Measurements from ENCODE around the gene WRNIP1.
A peak's percentile ranks its signal among the peaks of the same experiment; 100 is the strongest.
"Not testable (repeated sequence)": the region's sequence is repeated elsewhere in the genome, so short reads cannot be mapped to it uniquely, and the experiment has no call there.

Gene WRNIP1

DNA sequence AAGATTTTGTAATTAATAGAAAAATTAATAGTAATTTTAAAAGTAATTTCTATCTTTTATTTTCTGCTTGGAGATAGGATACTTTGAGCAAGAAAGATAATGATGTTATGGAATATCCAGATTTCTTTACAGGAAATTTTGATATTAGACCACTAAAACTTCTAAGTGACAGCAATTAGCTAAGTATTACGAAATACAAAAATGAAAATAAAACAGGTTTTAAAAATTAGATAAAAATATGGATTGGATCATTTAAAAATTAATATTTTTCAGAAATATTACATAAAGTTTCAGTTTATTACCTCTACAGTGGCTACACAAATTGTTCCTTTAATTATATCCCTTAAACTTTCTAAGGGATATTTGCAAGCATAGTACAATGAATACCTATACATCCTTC, 10.3 kb upstream of the WRNIP1 start:
- DNase-seq = no peak
- Histone ChIP-seq H3K27me3 (peaks cover 25% of the 10 kb centered on the region), H3K4me3 (ENCODE audit: low read depth, low read length) (no peak overlapping the region), H3K36me3 (no peaks in the 10 kb centered on the region), H3K9me3 (no peaks in the 10 kb centered on the region), H3K4me1 (no peaks in the 10 kb centered on the region; the same call in none of the 2 replicates)
- TF ChIP-seq, protein P1, sequence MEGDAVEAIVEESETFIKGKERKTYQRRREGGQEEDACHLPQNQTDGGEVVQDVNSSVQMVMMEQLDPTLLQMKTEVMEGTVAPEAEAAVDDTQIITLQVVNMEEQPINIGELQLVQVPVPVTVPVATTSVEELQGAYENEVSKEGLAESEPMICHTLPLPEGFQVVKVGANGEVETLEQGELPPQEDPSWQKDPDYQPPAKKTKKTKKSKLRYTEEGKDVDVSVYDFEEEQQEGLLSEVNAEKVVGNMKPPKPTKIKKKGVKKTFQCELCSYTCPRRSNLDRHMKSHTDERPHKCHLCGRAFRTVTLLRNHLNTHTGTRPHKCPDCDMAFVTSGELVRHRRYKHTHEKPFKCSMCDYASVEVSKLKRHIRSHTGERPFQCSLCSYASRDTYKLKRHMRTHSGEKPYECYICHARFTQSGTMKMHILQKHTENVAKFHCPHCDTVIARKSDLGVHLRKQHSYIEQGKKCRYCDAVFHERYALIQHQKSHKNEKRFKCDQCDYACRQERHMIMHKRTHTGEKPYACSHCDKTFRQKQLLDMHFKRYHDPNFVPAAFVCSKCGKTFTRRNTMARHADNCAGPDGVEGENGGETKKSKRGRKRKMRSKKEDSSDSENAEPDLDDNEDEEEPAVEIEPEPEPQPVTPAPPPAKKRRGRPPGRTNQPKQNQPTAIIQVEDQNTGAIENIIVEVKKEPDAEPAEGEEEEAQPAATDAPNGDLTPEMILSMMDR (IDR thresholded peaks at IDR 0.05; ENCODE audit: low read depth, low read length) = no peak

DNA sequence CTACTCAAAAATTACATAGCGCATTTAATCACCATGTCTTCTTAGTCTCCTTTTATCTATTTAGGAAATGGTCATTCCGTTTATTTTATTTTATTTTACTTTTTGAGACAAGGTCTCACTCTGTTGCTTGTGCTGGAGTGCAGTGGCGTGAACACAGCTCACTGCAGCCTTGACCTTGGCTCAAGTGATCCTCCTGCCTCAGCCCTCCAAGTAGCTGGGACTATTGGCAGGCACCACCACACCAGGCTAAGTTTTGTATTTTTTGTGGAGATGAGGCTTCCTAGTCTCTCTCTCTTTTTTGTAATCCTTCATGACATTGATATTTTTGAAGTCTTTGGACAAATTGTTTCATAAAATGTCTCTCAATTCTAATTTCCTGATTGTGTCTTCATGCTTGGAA, 9.7 kb upstream of the WRNIP1 start:
- TF ChIP-seq, protein P1 (IDR thresholded peaks at IDR 0.05; ENCODE audit: low read depth, low read length) = no peak
- Histone ChIP-seq H3K36me3 (no peaks in the 10 kb centered on the region), H3K4me3 (ENCODE audit: low read depth, low read length) (no peak overlapping the region), H3K4me1 (no peaks in the 10 kb centered on the region; the same call in none of the 2 replicates), H3K9me3 (no peaks in the 10 kb centered on the region), H3K27me3 (peaks cover 21% of the 10 kb centered on the region)
- DNase-seq = no peak

DNA sequence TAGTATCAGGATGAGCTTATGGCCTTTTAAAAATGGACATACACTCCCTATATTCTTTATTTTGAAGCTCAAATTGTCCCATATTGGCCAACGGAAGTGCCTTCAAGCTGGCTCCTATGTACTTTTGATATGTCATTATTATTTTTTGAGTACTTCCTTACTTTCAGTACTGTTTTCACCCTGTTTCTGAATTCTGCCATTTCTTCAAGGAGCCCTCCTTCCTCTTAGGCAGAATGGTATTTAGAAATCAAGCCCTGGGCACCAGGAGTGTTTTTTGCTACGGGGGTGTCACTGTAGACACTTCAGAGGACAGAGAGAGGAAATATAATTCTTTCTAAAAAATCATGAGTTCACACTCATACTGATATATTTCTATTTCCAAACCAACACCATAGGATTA, 9.0 kb upstream of the WRNIP1 start:
- H3K27me3 ChIP-seq = peaks cover 14% of the 10 kb centered on the region
- no peak for DNase-seq
- H3K36me3 ChIP-seq = no peaks in the 10 kb centered on the region
- no peaks in the 10 kb centered on the region for H3K9me3 ChIP-seq
- TF ChIP-seq, protein P1 (IDR thresholded peaks at IDR 0.05; ENCODE audit: low read depth, low read length) = no peak
- H3K4me3 ChIP-seq (ENCODE audit: low read depth, low read length) = no peak overlapping the region
- no peaks in the 10 kb centered on the region; the same call in none of the 2 replicates for H3K4me1 ChIP-seq

- H3K4me1 ChIP-seq = no peaks in the 10 kb centered on the region; the same call in 1 of the 2 replicates
- no peak overlapping the region for H3K4me3 ChIP-seq (ENCODE audit: low read depth, low read length)
- H3K36me3 ChIP-seq = no peaks in the 10 kb centered on the region
- DNase-seq = no peak
- H3K27me3 ChIP-seq = peaks cover 12% of the 10 kb centered on the region
- no peaks in the 10 kb centered on the region for H3K9me3 ChIP-seq
- TF ChIP-seq, protein P1 (IDR thresholded peaks at IDR 0.05; ENCODE audit: low read depth, low read length) = no peak
These were observed 8.4 kb upstream of the WRNIP1 start for GRCh38 chr6:2756687-2757224.

GRCh38 chr6:2758980-2759379, 6.2 kb upstream of the WRNIP1 start:
- Histone ChIP-seq H3K36me3 (no peaks in the 10 kb centered on the region), H3K27me3 (peaks cover 5% of the 10 kb centered on the region), H3K4me3 (ENCODE audit: low read depth, low read length) (no peak overlapping the region), H3K4me1 (no peaks in the 10 kb centered on the region), H3K9me3 (no peaks in the 10 kb centered on the region)
- no peak for DNase-seq
- TF ChIP-seq, protein P1 (IDR thresholded peaks at IDR 0.05; ENCODE audit: low read depth, low read length) = no peak

DNA sequence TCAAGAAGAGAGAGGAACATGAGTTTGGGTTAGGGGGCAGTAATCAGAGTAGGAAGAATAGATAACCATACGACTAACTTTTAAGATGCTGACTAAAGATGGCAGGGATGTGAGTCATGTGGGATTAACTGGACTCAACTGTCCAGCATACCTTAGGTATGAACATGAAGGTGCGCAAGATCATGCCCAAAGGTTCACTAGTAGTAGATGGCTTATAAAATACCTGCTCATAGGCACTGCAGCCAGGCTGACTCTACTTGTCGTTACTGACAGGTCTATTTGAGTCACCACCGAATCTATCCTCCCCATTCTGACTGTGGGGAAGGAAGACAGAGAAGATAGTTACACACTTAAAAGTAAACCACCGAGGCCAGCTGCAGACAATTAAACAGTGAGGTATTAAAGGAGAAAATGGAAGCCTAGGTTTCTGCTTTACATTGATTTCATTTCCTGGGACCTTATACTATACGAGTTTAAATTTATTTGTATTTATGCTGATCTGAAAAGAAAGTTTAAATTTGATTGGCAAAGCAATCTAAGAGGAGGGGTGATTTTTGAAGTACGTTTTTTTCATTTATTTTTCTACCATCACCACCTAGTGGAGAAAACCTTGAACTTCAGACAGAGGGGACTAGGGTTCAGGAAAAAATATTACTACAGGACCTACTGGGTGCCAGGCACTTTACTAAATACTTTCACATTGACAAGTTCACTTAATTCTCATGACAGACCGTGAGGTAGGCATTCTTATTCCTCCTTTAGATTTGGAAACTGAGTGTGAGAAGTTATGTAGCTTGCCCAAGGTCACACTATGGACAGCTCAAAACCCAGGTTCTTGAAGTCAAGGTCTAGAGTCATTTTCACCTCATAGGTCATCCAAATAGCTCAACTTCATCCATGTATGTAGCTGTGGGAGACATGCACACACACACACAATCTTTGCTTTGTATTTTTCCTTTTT, 4.0 kb upstream of the WRNIP1 start:
- DNase-seq = no peak

DNA sequence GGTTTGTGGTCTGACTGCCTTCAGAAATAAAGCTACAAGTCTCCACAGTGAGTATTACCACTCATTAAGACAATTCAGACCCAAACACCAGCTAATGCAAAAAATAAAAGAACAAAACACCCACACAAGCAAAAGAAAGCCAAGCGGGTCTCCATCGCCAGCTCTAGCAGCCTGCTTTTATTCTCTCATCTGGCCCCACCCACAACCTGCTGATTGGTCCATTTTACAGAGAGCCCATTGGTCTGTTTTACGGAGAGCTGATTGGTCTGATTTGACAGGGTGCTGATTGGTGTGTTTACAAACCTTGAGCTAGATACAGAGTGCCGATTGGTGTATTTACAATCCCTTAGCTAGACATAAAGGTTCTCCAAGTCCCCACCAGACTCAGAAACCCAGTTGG, 2.3 kb upstream of the WRNIP1 start:
- not testable (repeated sequence) for H3K27me3 ChIP-seq; H3K9me3 ChIP-seq; H3K36me3 ChIP-seq; DNase-seq; H3K4me1 ChIP-seq; H3K4me3 ChIP-seq (ENCODE audit: low read depth, low read length)

More for the DNA sequence above, 4.0 kb upstream of the WRNIP1 start:
- Histone ChIP-seq H3K4me1 (0 out of 2 replicates have a peak, but pooled peaks cover 2% of the 10 kb centered on the region), H3K4me3 (ENCODE audit: low read depth, low read length) (no peak overlapping the region), H3K36me3 (no peaks in the 10 kb centered on the region), H3K27me3 (peaks cover 5% of the 10 kb centered on the region), H3K9me3 (no peaks in the 10 kb centered on the region)
- TF ChIP-seq, protein P1 (IDR thresholded peaks at IDR 0.05; ENCODE audit: low read depth, low read length) = peak; percentile 49

Data from BE2C (cell line).